SJCRH30 (cell line): ENCODE results near the gene MTFP1. TPM values are rescaled to one million over a fixed set of nuclear protein-coding genes. Genes with fewer than 3 reads are reported as not detected.

Experiments used
- DNase-seq, 2 experiments: peaks; one replicate each; pipeline ENCODE4 v3.0.0-alpha.2; 2015 to 2020
- H3K27ac ChIP-seq: fragments of 250-450 bp; sonication (Bioruptor Pico); 2 replicates; pipeline ENCODE4 v1.5.1; 2020; ENCODE audit warnings: mild to moderate bottlenecking, moderate library complexity
- H3K27me3 ChIP-seq: fragments of 250-450 bp; sonication (Bioruptor Pico); 2 replicates; pipeline ENCODE4 v1.5.1; 2020; ENCODE audit warnings: mild to moderate bottlenecking, moderate library complexity
- H3K36me3 ChIP-seq: fragments of 250-450 bp; sonication (Bioruptor Pico); 2 replicates; pipeline ENCODE4 v1.5.1; 2020; ENCODE audit warnings: mild to moderate bottlenecking, moderate library complexity
- H3K4me1 ChIP-seq: fragments of 250-450 bp; sonication (Bioruptor Pico); 2 replicates; pipeline ENCODE4 v1.5.1; 2020; ENCODE audit warnings: mild to moderate bottlenecking, moderate library complexity
- H3K4me3 ChIP-seq: fragments of 250-450 bp; sonication (Bioruptor Pico); 2 replicates; pipeline ENCODE4 v1.5.1; 2020; ENCODE audit warnings: mild to moderate bottlenecking, moderate library complexity
- H3K9me3 ChIP-seq: fragments of 250-450 bp; sonication (Bioruptor Pico); replicated peaks from 2 replicates; pipeline ENCODE4 v1.5.1; 2020; ENCODE audit warnings: mild to moderate bottlenecking, moderate library complexity
- total RNA-seq: library from RNA; depleted of rRNA; stranded (reverse); fragments of >200 nt; shearing (Covaris generic); gene quantifications from 2 replicates; pipeline ENCODE4 v1.2.3, GENCODE V29; 2014; rRNA removed

The MTFP1 gene
- 19.6 and 25.5 TPM in 2 replicates for total RNA-seq

- H3K27me3 ChIP-seq, result no peaks in the 10 kb centered on the region
- DNase-seq, result peak; percentile 70 to 80
- H3K36me3 ChIP-seq, result no peaks in the 10 kb centered on the region
- H3K27ac ChIP-seq, result peak within 1 kb of the TSS; percentile 38
- no peaks in the 10 kb centered on the region for H3K9me3 ChIP-seq
- H3K4me3 ChIP-seq, result peak within 1 kb of the TSS; percentile 70
- H3K4me1 ChIP-seq, result peaks cover 14% of the 10 kb centered on the region; the same call in 1 of the 2 replicates
These were observed at the start of gene MTFP1 for GRCh38 chr22:30425616-30426387. Gene MTFP1, plus strand, starts transcription at chr22:30425768. Its CDS starts 112 bp downstream, at chr22:30425880.

DNA sequence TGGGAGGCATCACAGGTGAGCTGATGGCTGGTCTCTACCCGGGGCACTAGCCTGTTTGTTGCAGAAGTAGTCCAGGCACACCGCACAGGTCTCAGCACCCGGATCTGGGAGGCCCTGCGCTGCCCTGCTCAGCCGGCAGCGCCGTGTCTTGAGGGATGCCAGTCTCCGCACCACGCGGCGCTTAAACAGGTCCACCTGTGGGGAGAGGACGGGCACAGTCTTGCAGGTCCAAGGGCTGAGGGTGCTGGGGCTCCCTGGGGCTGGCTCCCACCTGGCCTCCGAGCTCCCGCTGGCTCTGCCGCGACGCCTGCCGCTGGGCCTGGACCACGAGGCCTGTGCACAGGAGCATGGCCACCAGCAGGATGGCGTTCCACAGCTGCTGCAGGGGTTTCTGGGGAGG, 45.6 kb upstream of the MTFP1 start:
- H3K4me3 ChIP-seq, result no peak overlapping the region
- H3K27ac ChIP-seq, result no peak overlapping the region
- DNase-seq, result no peak
- no peaks in the 10 kb centered on the region for H3K4me1 ChIP-seq
- no peaks in the 10 kb centered on the region for H3K27me3 ChIP-seq
- H3K36me3 ChIP-seq, result no peaks in the 10 kb centered on the region
- no peaks in the 10 kb centered on the region for H3K9me3 ChIP-seq

DNA sequence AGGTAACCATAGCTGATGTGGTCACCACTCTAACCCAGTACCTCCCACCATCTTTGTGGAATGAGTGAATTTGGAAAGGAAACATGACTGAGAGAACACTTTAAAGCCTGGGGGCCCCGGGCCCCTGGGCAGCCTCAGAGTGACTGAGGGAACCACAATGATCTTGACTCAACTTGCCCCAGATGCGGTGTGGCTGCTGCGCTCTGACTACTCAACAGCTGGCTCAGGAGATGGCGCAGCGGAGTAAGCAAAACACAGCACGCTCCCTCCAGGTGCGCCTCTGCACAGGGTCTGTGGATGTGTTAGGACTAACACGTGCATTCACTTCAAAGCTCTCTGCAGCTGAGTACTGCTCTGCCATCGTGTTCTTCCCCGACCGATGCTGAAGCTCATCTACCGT, 44.3 kb upstream of the MTFP1 start:
- DNase-seq, result no peak
- H3K9me3 ChIP-seq, result no peaks in the 10 kb centered on the region
- no peaks in the 10 kb centered on the region for H3K36me3 ChIP-seq
- no peak overlapping the region for H3K27ac ChIP-seq
- H3K27me3 ChIP-seq, result no peaks in the 10 kb centered on the region
- H3K4me1 ChIP-seq, result no peaks in the 10 kb centered on the region
- no peak overlapping the region for H3K4me3 ChIP-seq

DNA sequence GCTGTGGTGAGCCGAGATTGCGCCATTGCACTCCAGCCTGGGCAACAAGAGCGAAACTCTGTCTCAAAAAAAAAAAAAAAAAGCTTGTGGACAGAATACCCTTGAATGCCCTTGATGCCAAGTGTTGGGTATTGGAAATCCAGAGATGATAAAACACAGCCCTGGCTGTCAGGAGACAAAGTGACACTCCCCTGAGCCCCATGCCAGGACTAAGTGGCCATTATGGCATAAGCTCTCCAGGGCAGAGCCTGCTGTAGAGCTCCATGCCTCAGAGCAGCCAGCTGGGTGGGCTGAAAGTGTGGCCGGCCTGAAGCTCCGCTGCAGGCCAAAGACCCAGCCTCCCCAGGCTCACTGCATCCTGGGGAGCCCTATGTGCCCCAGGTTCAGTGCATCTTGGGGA, 43.2 kb upstream of the MTFP1 start:
- Histone ChIP-seq H3K9me3 (no peaks in the 10 kb centered on the region), H3K27me3 (no peaks in the 10 kb centered on the region), H3K27ac (no peak overlapping the region), H3K4me1 (no peaks in the 10 kb centered on the region), H3K4me3 (no peak overlapping the region), H3K36me3 (no peaks in the 10 kb centered on the region)
- no peak for DNase-seq

DNA sequence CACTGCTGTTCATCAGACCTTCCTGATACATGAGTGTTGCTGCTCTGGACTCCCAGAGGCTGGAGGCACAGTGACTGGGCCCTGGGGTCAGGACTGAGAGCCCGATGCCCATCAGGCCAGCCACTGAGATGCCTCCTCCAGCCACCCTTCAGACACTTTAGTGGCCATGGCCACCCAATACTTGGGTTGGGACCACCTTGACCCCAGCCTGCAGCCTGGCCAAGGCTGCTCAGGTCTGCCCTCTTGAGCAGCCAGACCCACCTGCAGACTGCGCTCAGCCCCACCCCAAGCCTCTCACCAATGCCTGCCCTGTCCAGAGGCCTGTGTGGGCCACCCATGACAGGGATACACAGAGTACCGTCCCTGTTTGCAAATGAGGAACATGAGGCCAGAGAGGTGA, 42.5 kb upstream of the MTFP1 start:
- Histone ChIP-seq H3K27ac (no peak overlapping the region), H3K4me3 (no peak overlapping the region), H3K27me3 (no peaks in the 10 kb centered on the region), H3K4me1 (no peaks in the 10 kb centered on the region), H3K36me3 (no peaks in the 10 kb centered on the region), H3K9me3 (no peaks in the 10 kb centered on the region)
- DNase-seq, result no peak

DNA sequence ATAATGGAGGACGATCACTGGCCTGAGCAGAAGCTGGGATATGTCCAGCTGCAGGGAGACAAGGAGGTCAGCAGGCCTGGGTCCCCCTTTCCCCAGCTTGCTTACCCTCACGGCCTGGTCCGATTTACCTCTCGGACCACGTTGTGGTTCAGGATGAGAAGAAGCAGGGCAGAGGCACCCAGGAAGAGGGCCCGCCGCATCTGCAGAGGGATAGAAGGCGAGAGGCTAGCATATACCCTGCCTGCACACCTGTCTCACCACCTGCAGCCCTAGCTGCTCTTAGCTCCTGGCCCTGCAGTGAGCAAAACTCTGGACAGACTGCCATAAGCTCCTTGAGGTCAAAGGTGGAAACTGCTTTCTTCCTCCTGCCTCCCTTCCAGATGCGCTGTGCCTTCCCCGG, 39.6 kb upstream of the MTFP1 start:
- H3K27ac ChIP-seq, result no peak overlapping the region
- no peaks in the 10 kb centered on the region for H3K36me3 ChIP-seq
- no peaks in the 10 kb centered on the region for H3K27me3 ChIP-seq
- 0 out of 2 replicates have a peak, but pooled peaks cover 3% of the 10 kb centered on the region for H3K9me3 ChIP-seq
- DNase-seq, result no peak
- no peak overlapping the region for H3K4me3 ChIP-seq
- H3K4me1 ChIP-seq, result no peaks in the 10 kb centered on the region

DNA sequence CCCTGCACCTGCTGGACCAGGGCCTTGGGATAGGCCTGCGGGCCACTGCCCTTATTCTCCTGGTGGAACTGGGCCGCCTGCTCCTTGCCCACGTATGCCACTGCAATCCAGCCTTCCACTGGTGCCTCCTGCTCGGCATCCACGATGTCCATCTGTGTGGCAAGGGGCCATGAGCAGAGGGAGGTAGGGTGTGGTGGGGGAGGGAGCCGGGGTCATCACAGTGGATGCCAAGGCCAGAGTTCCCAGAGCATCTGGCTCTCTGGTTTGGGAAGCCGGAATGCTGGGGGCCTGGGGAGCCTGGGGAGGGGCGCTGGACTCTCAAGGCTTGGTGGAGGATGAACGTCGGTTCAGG, 39.0 kb upstream of the MTFP1 start:
- H3K36me3 ChIP-seq, result no peaks in the 10 kb centered on the region
- no peaks in the 10 kb centered on the region for H3K4me1 ChIP-seq
- H3K27me3 ChIP-seq, result no peaks in the 10 kb centered on the region
- H3K4me3 ChIP-seq, result peak overlapping the region; percentile 62
- 0 out of 2 replicates have a peak, but pooled peaks cover 3% of the 10 kb centered on the region for H3K9me3 ChIP-seq
- H3K27ac ChIP-seq, result no peak overlapping the region; the same call in 1 of the 2 replicates
- no peak for DNase-seq

- Histone ChIP-seq H3K27me3 (no peaks in the 10 kb centered on the region), H3K27ac (no peak within 1 kb of the TSS; the same call in 1 of the 2 replicates), H3K9me3 (0 out of 2 replicates have a peak, but pooled peaks cover 3% of the 10 kb centered on the region), H3K4me3 (peak within 1 kb of the TSS; percentile 62), H3K36me3 (no peaks in the 10 kb centered on the region), H3K4me1 (peaks cover 1% of the 10 kb centered on the region; the same call in 1 of the 2 replicates)
- peak; percentile 70 to 84 for DNase-seq
These were observed 38.4 kb upstream of the MTFP1 start, which contains the start of gene RNF215 for GRCh38 chr22:30386960-30387827. Gene RNF215, minus strand, starts transcription at chr22:30387411. Its CDS starts 98 bp downstream, at chr22:30387313.

- Histone ChIP-seq H3K27me3 (no peaks in the 10 kb centered on the region), H3K36me3 (no peaks in the 10 kb centered on the region), H3K4me1 (peaks cover 11% of the 10 kb centered on the region; the same call in 1 of the 2 replicates), H3K4me3 (no peak overlapping the region), H3K27ac (no peak overlapping the region), H3K9me3 (0 out of 2 replicates have a peak, but pooled peaks cover 3% of the 10 kb centered on the region)
- peak; percentile 42 to 70 for DNase-seq
These were observed 34.4 kb upstream of the MTFP1 start for GRCh38 chr22:30390974-30391691.

DNA sequence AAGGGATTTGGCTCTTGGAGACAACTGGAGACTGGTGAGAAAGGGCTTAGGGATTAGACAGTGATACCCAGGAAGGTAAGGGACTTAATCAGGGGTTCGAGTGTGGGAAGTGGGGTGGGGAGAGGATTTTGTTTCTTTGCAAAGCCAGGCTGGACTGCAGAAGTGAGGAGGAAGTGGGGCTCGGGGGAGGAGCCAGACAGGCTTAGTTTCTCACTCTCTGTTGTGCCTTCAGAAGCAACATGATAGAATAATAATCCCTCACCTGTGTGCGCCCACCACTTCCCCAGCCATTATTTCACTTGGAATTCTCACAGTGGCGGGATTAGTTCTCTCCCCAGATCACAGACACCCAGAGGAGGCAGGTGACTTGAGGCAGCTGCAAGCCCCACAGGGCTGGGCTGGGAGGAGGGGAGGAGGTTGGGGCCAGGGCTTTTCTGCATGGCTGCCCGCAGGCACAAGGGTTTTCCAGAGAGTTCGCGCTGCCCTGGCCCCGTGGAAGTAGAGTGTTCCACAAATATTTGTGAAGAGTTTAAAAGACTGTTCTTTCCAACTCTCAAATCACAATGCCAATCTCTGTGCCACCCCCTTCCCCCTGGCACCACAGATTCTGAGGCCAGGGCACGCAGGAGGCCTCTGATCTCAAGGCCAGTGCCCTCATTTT, 32.8 kb upstream of the MTFP1 start:
- H3K27me3 ChIP-seq, result no peaks in the 10 kb centered on the region
- peak; percentile 35 to 55 for DNase-seq
- no peak overlapping the region for H3K27ac ChIP-seq
- peaks cover 11% of the 10 kb centered on the region for H3K4me1 ChIP-seq
- 0 out of 2 replicates have a peak, but pooled peaks cover 3% of the 10 kb centered on the region for H3K9me3 ChIP-seq
- no peaks in the 10 kb centered on the region for H3K36me3 ChIP-seq
- no peak overlapping the region for H3K4me3 ChIP-seq

- H3K36me3 ChIP-seq, result no peaks in the 10 kb centered on the region
- H3K9me3 ChIP-seq, result 0 out of 2 replicates have a peak, but pooled peaks cover 3% of the 10 kb centered on the region
- no peak overlapping the region for H3K27ac ChIP-seq
- H3K27me3 ChIP-seq, result no peaks in the 10 kb centered on the region
- DNase-seq, result no peak
- peaks cover 11% of the 10 kb centered on the region for H3K4me1 ChIP-seq
- no peak overlapping the region for H3K4me3 ChIP-seq
These were observed 32.3 kb upstream of the MTFP1 start for GRCh38 chr22:30393322-30393680.

GRCh38 chr22:30393885-30394284, 31.7 kb upstream of the MTFP1 start:
- Histone ChIP-seq H3K27me3 (no peaks in the 10 kb centered on the region), H3K36me3 (no peaks in the 10 kb centered on the region)
- no peak for DNase-seq

DNA sequence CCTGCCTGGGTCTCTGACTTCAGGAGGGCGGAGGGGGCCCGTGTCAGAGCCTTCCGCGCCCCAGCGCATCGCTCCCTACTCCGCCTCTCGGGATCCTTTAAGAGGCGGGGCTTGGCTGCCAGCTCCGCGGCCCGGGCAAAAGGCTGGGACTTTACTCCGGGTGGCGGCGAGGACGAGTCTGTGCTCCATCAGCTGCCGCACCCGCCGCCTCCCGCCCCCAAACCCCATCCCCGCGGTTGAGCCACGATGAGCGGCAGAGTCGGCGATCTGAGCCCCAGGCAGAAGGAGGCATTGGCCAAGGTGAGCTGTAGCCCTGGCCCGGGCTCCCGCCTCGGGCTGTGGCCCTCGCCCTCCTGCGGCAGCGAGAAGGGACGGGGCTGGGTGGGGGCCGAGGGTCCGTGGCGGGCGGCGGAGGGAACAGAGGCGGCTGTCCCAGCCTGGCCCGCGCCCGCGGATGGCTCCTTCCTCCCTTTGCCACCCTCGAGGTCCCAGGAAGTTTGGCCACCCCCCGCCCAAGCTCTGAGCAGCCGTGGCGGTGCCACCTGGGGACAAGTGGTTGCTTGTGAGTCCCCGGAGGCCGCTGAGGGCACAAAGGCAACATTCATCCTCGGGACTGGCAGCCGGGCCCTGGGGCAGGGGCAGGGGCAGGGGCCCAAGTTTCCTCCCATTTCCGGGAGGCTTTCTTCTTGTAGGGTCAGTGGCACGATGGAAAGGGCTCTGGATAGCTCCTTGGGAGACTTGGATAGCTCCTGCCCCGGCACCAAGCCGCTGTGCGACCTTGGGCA, 28.5 kb upstream of the MTFP1 start, which contains the start of gene SEC14L2:
Gene SEC14L2 (plus strand): TSS at position 148 of the 785 bp plus-strand sequence. CDS start 99 bp downstream, at position 247.
- Histone ChIP-seq H3K27ac (no peak within 1 kb of the TSS), H3K27me3 (no peaks in the 10 kb centered on the region), H3K9me3 (no peaks in the 10 kb centered on the region), H3K36me3 (no peaks in the 10 kb centered on the region), H3K4me3 (peak within 1 kb of the TSS; percentile 57), H3K4me1 (peaks cover 11% of the 10 kb centered on the region)
- peak; percentile 55 to 63 for DNase-seq

More at GRCh38 chr22:30393885-30394284, 31.7 kb upstream of the MTFP1 start:
- Histone ChIP-seq H3K9me3 (0 out of 2 replicates have a peak, but pooled peaks cover 3% of the 10 kb centered on the region), H3K4me1 (peaks cover 11% of the 10 kb centered on the region), H3K4me3 (no peak overlapping the region), H3K27ac (no peak overlapping the region)
